GM12878 (cell line): ENCODE data around the gene LMO7.

ENCODE experiments used
- ATF3 ChIP-seq: IDR thresholded peaks from 2 replicates; pipeline ENCODE4 v1.6.1; 2011; ENCODE audit warnings: low read depth, mild to moderate bottlenecking, low read length, moderate library complexity, borderline replicate concordance; ENCODE audit errors: extremely low read depth
- CEBPB ChIP-seq, 2 experiments: fragments of 150-350 bp in 1 of 2; IDR thresholded peaks; 2 replicates each; pipeline ENCODE4 v1.6.1; 2012 to 2014; ENCODE audit warnings: low read depth in 2 of 2, low read length in 2 of 2, borderline replicate concordance in 1 of 2, inconsistent platforms in 1 of 2
- NRF1 ChIP-seq: conservative IDR thresholded peaks from 2 replicates; pipeline ENCODE4 v1.6.1; 2011; ENCODE audit warnings: mild to moderate bottlenecking, low read depth, low read length, improper control_type of control experiment

DNA sequence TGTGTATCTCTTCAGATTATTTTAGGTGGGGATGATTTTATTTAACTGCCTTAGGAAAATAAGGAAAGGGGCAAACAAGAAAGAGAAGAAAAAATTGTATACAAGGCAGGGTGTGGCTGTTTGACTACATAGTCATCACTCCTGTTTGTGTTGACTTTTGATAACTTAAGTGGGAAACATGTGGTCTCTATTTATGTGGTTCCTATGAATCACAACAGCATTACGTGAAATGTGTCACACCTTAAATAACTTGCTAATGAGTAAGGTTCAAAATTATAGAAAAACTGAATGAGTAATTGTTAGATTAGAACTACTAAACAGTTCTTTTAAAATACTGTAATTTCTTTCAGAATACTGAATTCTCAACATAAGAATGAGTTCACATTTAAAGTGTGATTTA is 69.3 kb downstream of the LMO7 start:
- no peak for TF ChIP-seq CEBPB (IDR thresholded peaks at IDR 0.05; ENCODE audit: borderline replicate concordance in 1 of 2, low read depth in 2 of 2, low read length in 2 of 2)
- TF ChIP-seq NRF1: no peak
- TF ChIP-seq ATF3: no peak
